ENCODE data around the gene NRF1.
"Not testable (repeated sequence)": the region's sequence is repeated elsewhere in the genome, so short reads cannot be mapped to it uniquely, and the experiment has no call there.

NRF1 gene

GRCh38 chr7:129607471-129608120 is 3.9 kb upstream of the NRF1 start:
- DNase-seq (ENCODE audit: low spot score): peak; percentile 45

DNA sequence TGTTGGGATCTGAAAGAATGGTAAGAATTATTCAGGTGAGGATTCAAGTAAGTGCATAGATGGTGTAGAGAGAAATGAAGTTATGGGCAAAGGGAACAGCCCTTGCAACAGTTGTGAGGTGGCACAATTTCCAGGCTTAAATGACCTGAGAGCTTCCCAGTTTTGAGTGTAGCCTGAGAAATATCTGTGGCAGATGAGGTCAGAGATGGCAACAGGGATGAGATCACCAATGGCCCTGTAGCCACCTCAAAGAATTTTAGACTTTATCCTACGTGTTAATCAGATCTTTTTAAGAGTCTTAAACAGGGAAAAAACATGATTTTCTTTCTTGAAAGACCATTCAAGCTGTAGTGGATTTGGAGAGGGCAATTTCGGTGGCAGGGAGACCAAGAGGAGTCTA is 1.9 kb upstream of the NRF1 start:
- DNase-seq (ENCODE audit: low spot score): no peak

GRCh38 chr7:129610709-129611245 is 743 bp upstream of the NRF1 start:
- DNase-seq (ENCODE audit: low spot score): no peak

- peak; percentile 52 for DNase-seq (ENCODE audit: low spot score)
Measured at GRCh38 chr7:129612112-129613015, 844 bp downstream of the NRF1 start.

DNA sequence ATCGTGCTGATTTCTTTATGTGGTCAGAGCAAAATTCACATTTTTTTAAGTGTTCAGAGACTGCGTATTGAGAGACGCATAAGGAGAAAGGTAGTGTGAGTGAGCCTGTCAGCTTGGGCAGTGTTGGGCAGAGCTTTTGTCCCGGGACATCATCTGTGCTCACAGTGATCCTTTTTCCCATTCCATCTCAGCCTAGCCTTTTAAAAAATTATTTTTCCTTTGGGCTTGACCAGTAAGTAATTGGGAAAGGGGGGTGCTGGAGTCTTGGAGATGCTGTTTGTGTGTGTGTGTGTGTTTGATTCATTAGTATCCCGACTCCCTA is 1.5 kb downstream of the NRF1 start:
- no peak for DNase-seq (ENCODE audit: low spot score)

GRCh38 chr7:129615018-129615417 is 3.5 kb downstream of the NRF1 start:
- no peak for DNase-seq (ENCODE audit: low spot score)

- no peak for DNase-seq (ENCODE audit: low spot score)
Measured at GRCh38 chr7:129616530-129616929, 5.0 kb downstream of the NRF1 start.

DNA sequence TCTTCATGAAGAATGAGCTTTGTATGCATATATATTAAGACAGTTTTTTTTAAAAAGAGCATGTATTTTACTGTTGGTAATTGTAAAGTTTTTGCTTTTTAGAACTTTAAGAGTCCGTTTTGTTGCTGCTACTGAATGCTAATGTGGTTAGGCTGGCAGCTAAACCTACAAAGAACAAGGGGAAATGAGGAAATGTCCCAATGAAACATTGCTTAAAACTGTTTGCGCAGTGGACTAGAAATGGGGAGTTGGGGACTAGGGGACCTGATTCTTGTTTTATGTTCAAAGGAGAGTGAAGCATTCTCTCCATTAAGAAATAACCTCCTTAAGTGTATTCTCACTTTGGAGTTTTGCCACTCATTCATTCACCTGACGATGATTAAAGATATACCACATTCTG is 5.7 kb downstream of the NRF1 start:
- no peak for DNase-seq (ENCODE audit: low spot score)

- no peak for DNase-seq (ENCODE audit: low spot score)
Measured at GRCh38 chr7:129617652-129618051, 6.1 kb downstream of the NRF1 start.

- no peak for DNase-seq (ENCODE audit: low spot score)
Measured at GRCh38 chr7:129626896-129627295, 15.4 kb downstream of the NRF1 start.

GRCh38 chr7:129630341-129630740 is 18.8 kb downstream of the NRF1 start:
- no peak for DNase-seq (ENCODE audit: low spot score)

- no peak for DNase-seq (ENCODE audit: low spot score)
Measured at GRCh38 chr7:129634361-129635034, 23.0 kb downstream of the NRF1 start.

DNA sequence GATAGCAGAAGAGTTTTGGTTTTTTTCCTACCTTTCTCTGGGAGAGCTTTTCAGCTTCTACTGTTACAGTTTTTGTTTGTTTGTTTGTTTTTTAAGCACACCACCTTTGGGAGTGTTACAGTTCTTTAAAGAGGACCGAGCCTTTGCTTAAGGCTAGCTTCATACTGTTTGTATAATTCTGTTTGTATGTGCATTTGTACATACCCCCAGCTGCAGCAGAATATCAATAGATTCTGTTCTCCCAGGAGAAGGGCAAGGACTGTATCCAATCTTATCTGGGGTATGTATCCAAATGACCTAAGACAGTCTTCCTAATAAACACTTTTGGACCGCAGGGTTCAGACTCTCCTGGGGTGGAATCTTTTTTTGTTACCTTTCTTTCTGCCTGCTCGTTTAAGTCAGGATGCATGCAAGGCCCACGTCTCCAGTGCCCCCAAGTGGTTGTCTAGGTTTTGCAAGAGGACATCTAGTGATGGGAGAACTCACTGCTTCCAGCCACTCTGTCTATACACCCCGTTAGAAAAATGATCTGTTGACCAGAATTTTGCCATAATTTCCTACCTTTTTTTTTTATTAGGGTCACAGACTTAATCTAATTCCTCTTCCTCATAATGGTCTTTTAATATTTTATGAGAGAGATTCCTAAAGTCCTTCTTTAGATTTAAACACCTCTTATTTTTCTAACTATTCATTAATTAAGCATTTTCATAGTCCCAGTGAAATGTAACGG is 23.9 kb downstream of the NRF1 start:
- DNase-seq (ENCODE audit: low spot score): peak; percentile 79

DNA sequence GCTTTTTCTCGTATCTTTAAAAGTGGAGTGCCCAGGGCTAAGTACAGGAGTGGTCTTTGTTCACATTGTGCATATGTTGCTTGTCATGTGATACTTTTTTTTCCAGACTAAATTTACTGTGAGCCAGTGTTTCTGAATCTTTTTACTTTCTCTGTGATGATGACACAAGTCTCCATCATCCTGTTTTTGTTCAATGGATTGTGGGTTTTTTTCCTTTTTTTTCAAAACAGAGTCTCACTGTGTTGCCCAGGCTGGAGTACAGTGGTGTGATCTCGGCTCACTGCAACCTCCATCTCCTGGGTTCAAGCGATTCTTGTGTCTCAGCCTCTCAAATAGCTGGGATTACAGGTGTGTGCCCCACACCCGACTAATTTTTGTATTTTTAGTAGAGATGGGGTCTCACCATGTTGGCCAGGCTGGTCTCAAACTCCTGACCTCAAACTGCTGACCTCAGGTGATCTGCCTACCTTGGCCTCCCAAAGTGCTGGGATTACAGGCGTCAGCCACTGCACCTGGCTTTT is 24.6 kb downstream of the NRF1 start:
- not testable (repeated sequence) for DNase-seq (ENCODE audit: low spot score)

DNA sequence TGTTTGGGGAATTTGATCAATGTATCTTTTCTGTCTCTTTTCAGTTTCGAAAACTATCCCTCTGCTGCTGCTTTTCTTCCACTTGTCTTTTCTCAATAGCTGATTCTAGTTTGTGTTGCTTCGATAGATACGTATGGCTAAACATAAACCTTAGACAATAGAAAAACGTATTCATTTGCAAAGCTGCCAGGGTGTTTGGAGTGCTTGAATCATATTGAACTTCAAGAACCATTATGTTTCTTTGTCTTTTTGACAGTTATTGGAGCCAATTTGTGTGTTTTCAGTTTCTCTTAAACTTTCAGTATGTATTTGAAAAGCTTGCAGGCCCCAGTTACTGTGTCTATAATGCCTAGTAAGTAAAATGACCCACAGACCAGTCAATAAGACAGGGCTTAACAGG is 25.1 kb downstream of the NRF1 start:
- DNase-seq (ENCODE audit: low spot score): no peak

GRCh38 chr7:129640400-129640799 is 28.9 kb downstream of the NRF1 start:
- no peak for DNase-seq (ENCODE audit: low spot score)

GRCh38 chr7:129642871-129643549 is 31.5 kb downstream of the NRF1 start:
- DNase-seq (ENCODE audit: low spot score): no peak

- DNase-seq (ENCODE audit: low spot score): no peak
Measured at GRCh38 chr7:129643550-129644170, 32.1 kb downstream of the NRF1 start.

GRCh38 chr7:129644634-129645230 is 33.2 kb downstream of the NRF1 start:
- DNase-seq (ENCODE audit: low spot score): no peak

- no peak for DNase-seq (ENCODE audit: low spot score)
Measured at GRCh38 chr7:129646369-129647021, 35.0 kb downstream of the NRF1 start.
